ENCODE data around the gene JMJD8. TPM values are rescaled to one million over a fixed set of nuclear protein-coding genes. Genes with fewer than 3 reads are reported as not detected.

Gene JMJD8
- total RNA-seq (2021; ENCODE audit: unreplicated experiment), result 121 TPM
- polyA plus RNA-seq (2012), result 96.6 and 97.3 TPM in 2 replicates
- Bru-seq, nascent RNA, result percentile 79 among the genes with signal in this experiment
- BruChase-seq, experiment 1, labeled RNA remaining after a 6-hour chase, result percentile 96 among the genes with signal in this experiment
- percentile 88 among the genes with signal in this experiment for BruChase-seq, experiment 2, labeled RNA remaining after a 2-hour chase
- long read RNA-seq, transcript JMJD8-201 (9 exons, 2,038 nt), result major isoform, 31 of 231 reads
- long read RNA-seq, transcript JMJD8-215 (7 exons, 870 nt), result minor isoform, 6 of 231 reads
- long read RNA-seq, transcript JMJD8-209 (8 exons, 2,205 nt), result minor isoform, 29 of 231 reads
- long read RNA-seq, partial matches to known transcripts, result 48 of 231 reads
- long read RNA-seq, other reads (novel, unspliced or antisense), result 104 of 231 reads

DNA sequence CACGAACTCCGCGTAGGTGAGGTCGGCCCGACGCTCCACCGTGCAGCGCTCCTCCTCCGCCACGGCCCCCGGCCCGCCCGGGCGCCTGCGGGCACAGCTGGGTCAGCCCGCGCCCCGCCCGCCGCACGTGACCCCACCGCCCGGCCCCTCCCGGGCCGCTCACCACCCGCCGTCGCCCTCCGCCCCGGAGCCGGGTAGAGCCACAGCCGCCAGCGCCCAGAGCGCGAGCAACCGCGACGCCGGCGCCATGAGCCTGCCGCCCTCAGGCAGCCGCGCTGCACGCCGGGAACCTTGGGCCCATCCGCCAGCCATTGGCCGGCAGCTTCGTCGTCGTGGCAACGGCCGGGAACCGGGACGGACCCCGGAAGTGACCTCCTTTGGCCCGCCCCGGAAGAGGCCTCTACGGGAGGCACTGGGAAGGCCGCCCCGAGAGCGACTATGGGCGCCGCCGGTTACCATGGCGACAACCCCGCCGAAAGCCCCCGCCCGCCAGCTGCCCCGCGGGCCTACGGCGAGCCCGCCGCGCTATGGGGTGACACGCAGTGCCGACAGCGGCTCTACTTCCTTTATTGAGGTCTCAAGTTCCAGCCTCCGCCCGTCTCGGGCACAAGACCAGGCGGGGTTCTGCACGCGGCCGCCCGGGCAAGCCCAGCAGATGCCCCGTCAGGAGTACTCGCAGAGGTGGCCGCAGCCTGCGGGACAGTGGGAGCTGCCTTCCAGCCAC is at the start of gene JMJD8:
Gene JMJD8, minus strand, starts transcription at position 264 of the 724 bp plus-strand sequence. Its CDS starts 15 bp downstream, at position 249.
- Histone ChIP-seq H3K4me1 (ENCODE audit: control insufficient read depth in 1 of 2, insufficient read depth in 2 of 2, low read length in 2 of 2) (peaks cover 17 to 58% of the 10 kb centered on the region in 2 experiments), H3K9me3 (ENCODE audit: control insufficient read depth in 1 of 2, insufficient read depth in 1 of 2, low read depth in 1 of 2, low read length in 2 of 2) (no peaks in the 10 kb centered on the region), H3K4me2 (ENCODE audit: low read length) (peak within 1 kb of the TSS; percentile 97), H2AFZ (ENCODE audit: low read depth, low read length, poor library complexity, severe bottlenecking) (no peak within 1 kb of the TSS), H3K79me2 (ENCODE audit: insufficient read depth, low read length) (peaks cover 48% of the 10 kb centered on the region), H3K4me3 (replicated peaks in 1 of 2; ENCODE audit: low read depth in 1 of 2, low read length in 2 of 2) (peak within 1 kb of the TSS; percentile 71 to 90), H4K20me1 (ENCODE audit: insufficient read depth) (no peaks in the 10 kb centered on the region), H3K9me2 (ENCODE audit: insufficient read depth) (no peaks in the 10 kb centered on the region), H3K27me3 (ENCODE audit: insufficient read depth, low read length) (no peaks in the 10 kb centered on the region), H3K9ac (ENCODE audit: low read length) (peak within 1 kb of the TSS; percentile 92), H3K27ac (ENCODE audit: low read depth, low read length) (peak within 1 kb of the TSS; percentile 98), H3K36me3 (ENCODE audit: control insufficient read depth in 1 of 2, insufficient read depth in 2 of 2, low read length in 2 of 2) (peaks cover 0 to 33% of the 10 kb centered on the region in 2 experiments; a peak in 2 of 4 replicates)
- DNase-seq (ENCODE audit: low read depth, low spot score) (peak; percentile 89), ATAC-seq (peak; percentile 70)
- CTCF ChIA-PET, result interaction anchor here (1.2 kb wide), 1 partner anchor 32 kb away, joined by 3 read pairs; no protein-coding TSS in a partner anchor
- POLR2A ChIA-PET, result interaction anchor here (0.7 kb wide), 1 partner anchor 11 kb away, joined by 3 read pairs; no protein-coding TSS in a partner anchor
- RAD21 ChIA-PET (ENCODE audit: low non-redundant PET in 1 of 2, low total read pairs in 2 of 2, uncharacterized antibody in 2 of 2, unreplicated experiment in 2 of 2), result no interaction called here
- BruUV-seq (replicated peaks), result no TSS peak
- intact Hi-C loops (cut with micrococcal nuclease), result no loop called here
- no peak for TF ChIP-seq REST (IDR thresholded peaks at IDR 0.05; ENCODE audit: low read depth)
- TF ChIP-seq, protein P1, sequence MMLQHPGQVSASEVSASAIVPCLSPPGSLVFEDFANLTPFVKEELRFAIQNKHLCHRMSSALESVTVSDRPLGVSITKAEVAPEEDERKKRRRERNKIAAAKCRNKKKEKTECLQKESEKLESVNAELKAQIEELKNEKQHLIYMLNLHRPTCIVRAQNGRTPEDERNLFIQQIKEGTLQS (IDR thresholded peaks at IDR 0.05), result no peak
- no peak for TF ChIP-seq FOSL1 (IDR thresholded peaks at IDR 0.05; ENCODE audit: low read depth)
- no peak for TF ChIP-seq TCF7L2 (IDR thresholded peaks at IDR 0.05; ENCODE audit: borderline replicate concordance, extremely low read depth, insufficient read depth, insufficient read length)
- TF ChIP-seq EZH2phosphoT487 (IDR thresholded peaks at IDR 0.05; ENCODE audit: borderline replicate concordance), result no peak
- no peak for TF ChIP-seq ZNF274 (IDR thresholded peaks at IDR 0.05; ENCODE audit: low read depth, low read length)
- TF ChIP-seq MAX (IDR thresholded peaks at IDR 0.05), result no peak
- TF ChIP-seq ZFX (IDR thresholded peaks at IDR 0.05), result peak; percentile 90
- TF ChIP-seq ELF1 (IDR thresholded peaks at IDR 0.05; ENCODE audit: borderline replicate concordance, low read depth), result no peak
- no peak for TF ChIP-seq ZBTB33 (IDR thresholded peaks at IDR 0.05; ENCODE audit: extremely low read depth, insufficient replicate concordance, low read length)
- no peak for TF ChIP-seq SIN3A (IDR thresholded peaks at IDR 0.05; ENCODE audit: low read depth)
- no peak for TF ChIP-seq CEBPB (IDR thresholded peaks at IDR 0.05; ENCODE audit: low read depth)
- TF ChIP-seq POLR2A (IDR thresholded peaks at IDR 0.05; ENCODE audit: borderline replicate concordance, extremely low read depth, insufficient read depth, insufficient read length), result peak; percentile 93
- TF ChIP-seq YY1 (IDR thresholded peaks at IDR 0.05; ENCODE audit: extremely low read depth, insufficient replicate concordance, low read depth, low read length), result peak; percentile 91
- no peak for TF ChIP-seq CBX3 (IDR thresholded peaks at IDR 0.05; ENCODE audit: low read depth)
- TF ChIP-seq POLR2AphosphoS5 (IDR thresholded peaks at IDR 0.05; ENCODE audit: low read depth, low read length), result peak; percentile 91

Measured in HCT116 (cell line).